Esophagus muscularis mucosa (tissue), 4 donors: ENCODE data around the gene PIP.
"Not testable (repeated sequence)": the region's sequence is repeated elsewhere in the genome, so short reads cannot be mapped to it uniquely, and the experiment has no call there.

ENCODE experiments used
- EP300 ChIP-seq: sonication (generic); formaldehyde crosslinking; IDR thresholded peaks from one replicate; pipeline ENCODE4 v1.6.1; 2017; ENCODE audit warnings: antibody characterized with exemption
- POLR2A ChIP-seq: fragments of 450-650 bp; IDR thresholded peaks from one replicate; pipeline ENCODE4 v1.6.1; 2017; ENCODE audit warnings: antibody characterized with exemption, moderate library complexity, mild to moderate bottlenecking, low read depth
- POLR2AphosphoS5 ChIP-seq, 2 donors: sonication (generic); formaldehyde crosslinking; IDR thresholded peaks; one replicate each; pipeline ENCODE4 v1.6.1; 2017; ENCODE audit warnings: antibody characterized with exemption in 2 of 2
- TF ChIP-seq, protein P1 (sequence below), 3 experiments: fragments of 200-600 bp in 2 of 3; fragments of 450-650 bp in 1 of 3; sonication (generic) in 2 of 3; IDR thresholded peaks; one replicate each; pipeline ENCODE4 v1.5.1; 2017 to 2019; ENCODE audit warnings: antibody characterized with exemption in 3 of 3, mild to moderate bottlenecking in 2 of 3, moderate library complexity in 1 of 3

DNA sequence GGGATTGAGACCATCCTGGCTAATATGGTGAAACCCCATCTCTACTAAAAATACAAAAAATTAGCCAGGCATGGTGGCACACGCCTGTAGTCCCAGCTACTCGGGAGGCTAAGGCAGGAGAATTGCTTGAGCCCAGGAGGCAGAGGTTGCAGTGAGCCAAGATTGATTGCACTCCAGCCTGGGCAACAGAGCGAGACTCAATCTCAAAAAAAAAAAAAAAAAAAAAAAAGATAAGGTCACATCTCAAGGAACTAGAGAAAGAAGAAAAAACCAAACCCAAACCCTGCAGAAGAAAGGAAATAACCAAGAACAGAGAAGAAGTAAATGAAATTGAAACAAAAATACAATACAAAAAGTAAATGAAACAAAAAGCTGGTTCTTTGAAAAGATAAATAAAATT lies 46.3 kb upstream of the PIP start:
- TF ChIP-seq, protein P1, sequence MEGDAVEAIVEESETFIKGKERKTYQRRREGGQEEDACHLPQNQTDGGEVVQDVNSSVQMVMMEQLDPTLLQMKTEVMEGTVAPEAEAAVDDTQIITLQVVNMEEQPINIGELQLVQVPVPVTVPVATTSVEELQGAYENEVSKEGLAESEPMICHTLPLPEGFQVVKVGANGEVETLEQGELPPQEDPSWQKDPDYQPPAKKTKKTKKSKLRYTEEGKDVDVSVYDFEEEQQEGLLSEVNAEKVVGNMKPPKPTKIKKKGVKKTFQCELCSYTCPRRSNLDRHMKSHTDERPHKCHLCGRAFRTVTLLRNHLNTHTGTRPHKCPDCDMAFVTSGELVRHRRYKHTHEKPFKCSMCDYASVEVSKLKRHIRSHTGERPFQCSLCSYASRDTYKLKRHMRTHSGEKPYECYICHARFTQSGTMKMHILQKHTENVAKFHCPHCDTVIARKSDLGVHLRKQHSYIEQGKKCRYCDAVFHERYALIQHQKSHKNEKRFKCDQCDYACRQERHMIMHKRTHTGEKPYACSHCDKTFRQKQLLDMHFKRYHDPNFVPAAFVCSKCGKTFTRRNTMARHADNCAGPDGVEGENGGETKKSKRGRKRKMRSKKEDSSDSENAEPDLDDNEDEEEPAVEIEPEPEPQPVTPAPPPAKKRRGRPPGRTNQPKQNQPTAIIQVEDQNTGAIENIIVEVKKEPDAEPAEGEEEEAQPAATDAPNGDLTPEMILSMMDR (IDR thresholded peaks at IDR 0.05), result not testable (repeated sequence)
- TF ChIP-seq POLR2A; EP300; POLR2AphosphoS5 (IDR thresholded peaks at IDR 0.05): not testable (repeated sequence)
